GM21515 (cell line): ENCODE data around the gene ACOT7.

ENCODE experiments used
- ATAC-seq: cut with Tn5 transposase; IDR thresholded peaks from one replicate; pipeline ENCODE4 v1.9.1; 2021; ENCODE audit not compliant: unreplicated experiment

Gene ACOT7

GRCh38 chr1:6348511-6349191, 44.9 kb downstream of the ACOT7 start:
- no peak for ATAC-seq

GRCh38 chr1:6347641-6348487, 45.7 kb downstream of the ACOT7 start:
- ATAC-seq, result no peak

- ATAC-seq, result no peak
Observed at GRCh38 chr1:6345460-6345859, 48.1 kb downstream of the ACOT7 start.

DNA sequence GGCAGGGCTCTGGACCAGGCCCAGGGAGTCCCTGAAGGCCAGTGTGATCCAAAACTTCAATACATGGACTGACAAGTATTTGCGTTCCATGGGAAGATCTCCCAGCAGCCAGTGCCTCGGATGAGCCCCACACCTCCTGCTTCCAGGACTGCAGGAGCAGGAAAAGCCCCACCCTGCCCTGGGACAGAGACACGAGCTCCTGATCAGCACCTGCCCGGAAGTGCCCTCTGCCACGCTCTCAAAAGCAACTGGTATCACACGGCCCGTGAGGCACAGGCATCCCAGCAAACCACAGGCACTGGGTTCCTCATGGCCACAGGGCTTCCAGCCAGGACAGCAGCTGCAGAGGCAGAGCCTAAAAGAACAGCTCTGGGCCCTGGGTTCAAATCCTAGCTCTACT, 48.6 kb downstream of the ACOT7 start:
- ATAC-seq, result no peak

GRCh38 chr1:6343506-6344405, 49.8 kb downstream of the ACOT7 start:
- ATAC-seq, result no peak

DNA sequence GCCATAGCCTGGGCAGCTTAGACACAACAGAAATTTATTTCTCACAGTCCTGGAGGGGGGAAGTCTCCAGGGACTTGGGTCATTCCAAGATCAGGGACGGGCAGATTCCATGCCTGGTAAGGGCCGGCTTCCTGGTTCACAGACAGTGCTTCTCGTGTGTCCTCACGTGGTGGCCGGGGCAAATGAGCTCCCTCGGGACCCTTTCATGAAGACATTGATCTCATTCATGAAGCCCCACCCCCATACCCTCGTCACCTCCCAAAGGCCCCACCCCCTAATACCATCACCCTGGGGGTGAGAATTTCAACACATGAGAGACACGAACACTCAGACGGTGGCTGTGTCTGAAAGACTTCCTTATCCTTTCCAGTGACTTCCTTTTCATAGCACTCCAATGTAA, 51.5 kb downstream of the ACOT7 start:
- ATAC-seq, result no peak

DNA sequence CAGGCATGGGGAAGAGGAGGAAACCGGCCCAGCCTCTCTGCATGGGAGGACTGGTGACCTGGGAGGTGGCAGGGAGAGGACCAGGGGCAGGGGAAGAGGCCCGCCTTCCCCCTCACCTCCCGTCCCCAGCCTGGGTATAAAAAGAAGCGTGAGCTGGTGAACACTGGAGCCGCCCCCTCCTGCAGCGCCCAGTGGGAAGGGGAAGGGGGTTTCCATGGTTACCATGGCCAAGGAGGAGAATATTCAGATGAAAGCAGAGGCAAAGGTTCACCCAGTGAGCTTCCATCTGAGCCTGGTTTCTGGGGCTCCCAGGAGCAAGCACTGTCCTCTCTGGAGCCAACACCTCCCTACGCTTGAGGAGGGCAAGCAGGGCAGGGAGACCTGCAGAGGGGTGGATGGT, 54.9 kb downstream of the ACOT7 start:
- ATAC-seq, result no peak

DNA sequence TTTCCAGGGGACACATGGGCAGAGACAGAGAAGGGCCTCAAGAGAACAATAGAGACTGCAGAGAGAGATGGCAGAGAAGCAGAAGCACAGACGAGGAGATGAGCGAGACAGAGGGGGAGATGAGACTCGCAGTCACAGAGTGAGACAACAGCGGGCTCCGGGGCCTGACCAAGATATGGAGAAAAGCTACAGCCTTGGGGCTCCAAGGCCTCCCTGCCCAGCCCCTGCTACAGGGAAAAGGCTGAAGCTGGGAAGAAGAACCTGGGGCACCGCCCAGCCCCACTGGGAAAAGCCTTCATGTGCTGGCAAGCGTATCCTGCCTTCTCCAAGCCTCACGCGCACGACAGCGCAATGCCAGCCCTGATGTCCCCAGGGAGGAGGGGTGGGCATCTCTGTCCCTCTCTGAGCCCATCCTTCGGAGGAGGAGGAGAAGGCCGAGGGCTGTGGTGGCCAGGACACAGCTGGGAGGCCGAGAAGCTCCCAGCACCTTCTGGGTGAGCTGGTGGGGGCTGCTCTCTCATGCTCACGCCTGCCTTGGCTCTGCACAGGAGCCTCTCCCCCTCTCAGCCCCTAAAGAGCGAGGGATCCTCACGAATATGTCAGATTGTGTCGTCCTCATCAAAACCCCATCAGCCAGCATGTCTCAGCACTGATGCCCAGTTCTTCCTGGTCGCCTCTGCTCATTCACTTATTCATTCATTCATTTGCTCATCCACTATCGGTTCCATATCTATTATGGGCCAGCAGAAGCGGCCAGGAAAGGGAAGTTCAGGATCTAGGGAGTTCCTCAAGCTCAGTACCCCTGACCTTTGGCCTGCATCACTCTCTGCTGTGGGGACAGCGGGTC, 56.6 kb downstream of the ACOT7 start:
- no peak for ATAC-seq

DNA sequence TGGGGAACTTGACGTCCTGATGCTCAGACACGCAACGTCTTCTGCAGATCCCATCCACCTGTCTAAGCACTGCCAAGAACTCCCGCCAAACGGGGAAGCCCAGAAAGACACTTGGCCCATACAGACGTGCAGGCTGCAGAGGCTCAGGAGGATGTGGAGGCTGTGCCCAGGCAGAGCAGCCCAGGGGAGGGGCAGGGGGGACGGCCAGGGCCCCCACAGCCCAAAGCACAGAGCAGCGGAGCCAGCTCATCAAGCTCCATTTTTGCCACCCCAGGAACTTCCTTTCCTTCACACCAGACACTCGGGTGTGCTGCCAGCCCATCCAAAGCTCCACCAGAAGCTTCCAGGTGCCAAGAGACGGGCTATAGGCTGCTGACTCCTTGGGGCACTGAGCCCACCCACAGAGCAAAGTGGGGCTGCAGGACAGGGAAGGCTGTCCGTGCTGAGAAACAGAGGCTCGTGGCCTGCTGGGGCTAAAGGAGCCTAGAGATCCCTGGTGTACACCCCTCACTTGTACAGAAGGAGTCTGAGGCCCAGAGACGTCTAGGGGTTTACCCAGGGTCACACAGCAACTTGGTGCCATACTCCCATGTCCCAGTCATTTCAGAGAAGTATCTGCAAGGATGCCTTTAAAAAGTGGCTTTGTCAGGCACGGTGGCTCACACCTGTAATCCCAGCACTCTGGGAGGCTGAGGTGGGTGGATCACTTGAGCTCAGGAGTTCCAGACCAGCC, 59.1 kb downstream of the ACOT7 start:
- ATAC-seq, result no peak

- no peak for ATAC-seq
Observed at GRCh38 chr1:6332821-6333220, 60.7 kb downstream of the ACOT7 start.

- ATAC-seq, result no peak
Observed at GRCh38 chr1:6331543-6332273, 61.9 kb downstream of the ACOT7 start.

DNA sequence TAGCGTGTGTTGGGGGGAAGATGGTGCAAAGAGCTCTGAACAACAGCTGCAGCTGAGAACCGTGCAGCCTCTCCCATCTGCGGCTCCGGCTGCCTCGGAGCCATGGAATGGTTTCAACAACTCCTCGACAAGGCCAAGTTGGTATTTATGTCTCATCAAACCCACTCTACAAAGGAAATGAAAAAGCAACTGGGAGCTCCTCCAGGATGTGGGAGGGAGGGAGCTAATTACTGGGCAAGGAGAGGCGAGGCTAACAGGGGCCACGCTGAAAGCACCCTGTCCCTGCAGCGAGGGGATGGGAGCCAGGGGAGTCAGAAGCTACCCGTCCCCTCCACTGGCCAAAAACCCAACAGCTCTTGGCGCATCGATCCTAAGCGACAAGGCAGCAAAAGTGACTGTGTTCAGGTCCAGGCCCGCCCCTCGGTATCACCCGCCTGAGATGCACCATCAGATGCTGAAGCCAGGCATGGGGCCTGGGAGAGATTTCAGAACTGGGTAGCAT, 63.1 kb downstream of the ACOT7 start:
- no peak for ATAC-seq

GRCh38 chr1:6329851-6330250, 63.7 kb downstream of the ACOT7 start:
- no peak for ATAC-seq

- ATAC-seq, result no peak
Observed at GRCh38 chr1:6329396-6329795, 64.2 kb downstream of the ACOT7 start.

GRCh38 chr1:6328696-6329095, 64.9 kb downstream of the ACOT7 start:
- no peak for ATAC-seq

DNA sequence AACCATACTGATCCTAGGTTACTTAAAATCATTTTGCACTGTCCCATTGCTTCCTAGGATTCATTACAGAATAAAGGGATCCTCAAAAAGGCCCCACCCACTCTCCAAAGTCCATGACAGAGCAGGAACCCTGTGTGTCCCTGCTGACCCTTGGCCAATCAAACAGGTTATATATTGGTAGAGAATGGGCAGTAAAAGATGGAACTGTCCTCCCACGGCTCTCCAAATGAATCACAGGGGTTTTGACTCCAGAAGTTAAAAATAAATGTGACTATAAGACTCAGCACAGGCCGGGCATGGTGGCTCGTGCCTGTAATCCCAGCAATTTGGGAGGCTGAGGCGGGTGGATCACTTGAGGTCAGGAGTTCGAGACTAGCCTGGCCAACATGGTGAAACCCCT, 65.5 kb downstream of the ACOT7 start:
- no peak for ATAC-seq

- ATAC-seq, result no peak
Observed at GRCh38 chr1:6325482-6325881, 68.1 kb downstream of the ACOT7 start.

DNA sequence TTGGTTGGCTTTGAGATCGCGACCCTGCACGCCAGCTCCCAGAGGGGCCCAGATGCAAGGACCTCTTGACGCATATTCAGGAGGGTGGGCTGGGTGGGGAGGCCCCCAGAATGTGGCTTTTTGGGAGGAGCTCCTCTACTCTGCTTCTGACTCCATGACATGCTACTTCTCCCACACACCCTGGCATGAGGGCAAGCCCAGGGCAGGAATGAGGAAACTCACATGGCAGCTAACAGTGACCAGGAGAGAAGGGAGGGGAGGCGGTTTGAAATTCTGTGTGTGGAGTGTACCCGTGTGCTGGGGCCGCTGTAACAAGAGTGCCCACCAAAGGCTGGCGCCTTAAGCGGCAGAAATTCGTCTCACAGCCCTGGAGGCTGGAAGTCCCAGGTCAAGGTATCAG, 71.4 kb downstream of the ACOT7 start:
- ATAC-seq, result no peak

DNA sequence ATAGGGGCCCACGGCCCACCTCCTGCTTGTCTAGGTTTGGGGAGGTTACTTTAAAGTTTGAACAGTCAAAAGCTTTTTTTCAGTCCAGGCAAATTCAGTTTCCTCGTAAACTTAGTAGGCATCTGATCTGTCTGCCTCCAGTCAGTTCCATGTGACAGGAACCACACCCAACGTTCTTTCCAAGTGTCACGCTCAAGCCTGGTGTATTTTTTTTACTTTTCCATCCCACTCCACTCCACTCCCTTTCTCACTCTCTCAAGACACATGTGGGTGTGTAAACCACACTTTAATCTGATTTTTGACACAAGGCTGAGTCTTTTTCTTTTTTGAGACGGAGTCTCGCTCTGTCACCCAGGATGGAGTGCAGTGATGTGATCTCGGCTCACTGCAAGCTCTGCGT, 72.4 kb downstream of the ACOT7 start:
- ATAC-seq, result no peak
